ENCODE results near the gene ATXN10. TPM values are rescaled to one million over a fixed set of nuclear protein-coding genes. Genes with fewer than 3 reads are reported as not detected.
"Not testable (repeated sequence)": the region's sequence is repeated elsewhere in the genome, so short reads cannot be mapped to it uniquely, and the experiment has no call there.

ATXN10 gene
- polyA plus RNA-seq (2013, experiment 1 of 2; ENCODE audit: insufficient read length): 152 TPM
- 158 TPM for polyA plus RNA-seq (2013, experiment 2 of 2; ENCODE audit: insufficient read length)

GRCh38 chr22:45671783-45672563 is at the start of gene ATXN10:
Gene ATXN10 (plus strand): TSS chr22:45671834. CDS start chr22:45672064, 230 bp downstream.
- peak; percentile 81 for DNase-seq

GRCh38 chr22:45621836-45622600 is 49.6 kb upstream of the ATXN10 start:
- no peak for DNase-seq

DNA sequence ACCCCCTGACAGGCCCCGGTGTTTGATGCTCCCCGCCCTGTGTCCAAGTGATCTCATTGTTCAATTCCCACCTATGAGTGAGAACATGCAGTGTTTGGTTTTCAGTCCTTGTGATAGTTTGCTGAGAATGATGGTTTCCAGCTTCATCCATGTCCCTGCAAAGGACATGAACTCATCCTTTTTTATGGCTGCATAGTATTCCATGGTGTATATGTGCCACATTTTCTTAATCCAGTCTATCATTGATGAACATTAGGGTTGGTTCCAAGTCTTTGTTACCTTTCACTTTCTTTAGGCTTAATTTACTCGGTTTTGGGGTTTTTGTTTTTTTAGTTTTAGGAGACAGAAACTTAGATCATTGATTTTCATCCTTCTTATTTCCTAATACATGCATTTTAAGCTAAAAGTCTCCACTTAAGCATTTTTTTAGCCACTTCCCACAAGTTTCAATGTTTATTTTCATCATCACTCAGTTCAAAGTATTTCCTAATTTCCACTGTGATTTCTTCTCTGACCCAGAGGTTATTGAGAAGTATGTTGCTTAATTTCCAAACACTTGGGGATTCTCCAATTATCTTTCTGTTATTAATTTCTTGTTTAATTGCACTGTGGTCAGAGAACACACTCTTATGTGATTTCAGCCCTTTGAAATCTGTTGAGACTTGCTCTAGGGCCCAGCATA is 48.0 kb upstream of the ATXN10 start:
- not testable (repeated sequence) for DNase-seq

GRCh38 chr22:45626198-45626651 is 45.4 kb upstream of the ATXN10 start:
- DNase-seq: no peak

DNA sequence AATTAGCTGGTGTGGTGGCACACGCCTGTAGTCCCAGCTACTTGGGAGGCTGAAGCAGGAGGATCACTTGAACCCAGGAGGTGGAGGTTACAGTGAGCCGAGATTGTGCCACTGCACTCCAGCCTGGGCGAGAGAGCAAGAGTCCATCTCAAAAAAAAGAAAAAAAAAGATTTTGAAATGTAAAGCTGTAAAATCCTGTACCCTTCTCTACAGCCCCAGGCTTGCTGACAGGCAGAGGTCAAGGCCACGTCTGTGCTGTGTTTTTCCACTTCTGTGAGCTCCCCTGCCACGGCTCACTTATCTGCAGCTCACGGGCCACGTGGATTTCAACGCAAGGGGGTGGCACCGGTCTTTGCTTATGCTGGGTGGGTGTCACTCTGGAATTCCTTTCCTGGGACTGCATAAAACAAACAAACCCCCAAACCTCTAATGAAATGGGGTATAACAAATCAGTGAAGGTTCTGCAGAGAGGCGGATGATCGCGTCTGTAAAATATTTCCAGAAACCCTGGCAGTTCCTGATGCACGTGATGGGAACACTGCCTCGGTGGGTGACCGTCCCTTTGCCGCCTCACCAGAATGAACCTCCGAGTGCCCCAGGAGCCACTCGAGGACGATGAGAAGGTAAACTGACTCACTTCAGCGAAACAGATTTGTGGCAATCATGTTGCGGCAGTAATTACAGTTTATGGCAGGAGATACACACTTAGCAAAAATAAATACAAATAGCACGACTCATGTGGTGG is 44.0 kb upstream of the ATXN10 start:
- peak; percentile 2 for DNase-seq

DNA sequence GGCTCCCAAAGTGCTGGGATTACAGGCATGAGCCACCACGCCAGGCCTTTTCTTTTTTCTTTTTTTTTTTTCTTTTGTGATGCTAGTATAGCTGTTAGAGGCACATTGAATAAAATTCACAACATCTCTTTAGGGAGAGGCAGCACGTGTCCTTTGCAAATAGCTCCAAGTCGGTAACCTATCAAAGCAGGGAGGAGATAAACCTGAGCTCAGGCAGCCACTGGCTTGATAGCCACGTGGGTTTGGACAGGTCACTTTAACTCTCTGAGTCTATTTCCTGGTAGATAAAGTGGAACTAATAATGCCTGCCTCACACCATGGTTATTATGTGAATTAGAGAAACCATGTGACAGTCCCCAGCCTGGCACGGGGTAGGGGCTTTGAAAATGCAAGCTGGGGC is 43.1 kb upstream of the ATXN10 start:
- DNase-seq: no peak

GRCh38 chr22:45629469-45630089 is 42.1 kb upstream of the ATXN10 start:
- no peak for DNase-seq

GRCh38 chr22:45630436-45630835 is 41.2 kb upstream of the ATXN10 start:
- DNase-seq: no peak

DNA sequence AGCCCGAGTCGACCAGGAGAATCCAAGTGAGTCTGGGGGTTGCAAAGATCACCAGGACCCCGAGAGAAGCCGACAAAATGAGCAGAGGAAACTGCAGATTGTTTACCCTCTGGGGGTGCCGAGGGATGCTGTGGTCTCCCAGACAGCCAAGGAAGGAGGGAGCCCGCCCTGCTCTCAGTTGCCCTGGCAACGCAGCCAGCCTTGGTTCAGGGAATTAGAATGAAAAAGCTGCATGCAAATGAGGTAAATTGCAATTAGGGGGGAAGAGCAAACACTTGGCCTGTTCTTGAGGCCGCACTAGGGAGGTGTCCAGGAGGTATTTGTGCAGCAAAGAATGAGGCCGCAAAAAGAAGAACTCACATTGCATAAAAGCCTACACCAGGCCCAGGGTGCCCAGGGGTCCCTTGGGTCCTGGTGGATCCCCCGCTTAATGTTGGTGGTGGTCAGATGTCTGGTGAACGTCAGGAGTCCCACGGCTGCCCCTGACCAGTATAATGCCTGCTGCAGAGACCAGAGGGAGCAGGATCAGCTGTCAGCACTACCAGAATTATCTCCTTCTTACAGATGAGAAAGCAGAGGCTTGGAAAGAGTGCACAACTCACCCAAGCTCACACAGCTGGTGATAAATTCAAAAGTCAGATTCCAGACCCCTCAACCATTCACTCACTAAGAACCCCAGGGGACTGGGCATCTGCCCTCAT is 40.3 kb upstream of the ATXN10 start:
- no peak for DNase-seq

- no peak for DNase-seq
Measured at GRCh38 chr22:45631841-45632238, 39.8 kb upstream of the ATXN10 start.

GRCh38 chr22:45632791-45633515 is 38.7 kb upstream of the ATXN10 start:
- peak; percentile 13 for DNase-seq

DNA sequence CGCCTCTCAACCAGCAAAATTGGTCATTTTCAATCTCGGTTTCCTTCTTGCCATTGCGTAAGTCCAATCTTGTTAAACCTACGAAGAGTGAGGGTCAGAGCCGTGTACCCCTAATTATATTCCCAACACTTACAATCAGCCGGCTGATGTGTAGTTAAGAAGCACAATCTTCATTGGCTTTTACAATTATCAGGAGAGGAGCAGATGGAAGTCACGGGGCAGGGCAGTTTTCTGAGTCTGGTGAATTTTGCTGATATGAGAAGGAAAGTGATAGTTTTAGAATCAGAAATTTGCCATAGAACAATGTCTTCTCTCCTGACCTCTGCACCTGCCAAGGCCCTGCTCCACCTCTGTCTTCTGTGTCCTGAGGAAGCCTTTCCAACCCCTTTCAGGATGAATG is 35.0 kb upstream of the ATXN10 start:
- no peak for DNase-seq

DNA sequence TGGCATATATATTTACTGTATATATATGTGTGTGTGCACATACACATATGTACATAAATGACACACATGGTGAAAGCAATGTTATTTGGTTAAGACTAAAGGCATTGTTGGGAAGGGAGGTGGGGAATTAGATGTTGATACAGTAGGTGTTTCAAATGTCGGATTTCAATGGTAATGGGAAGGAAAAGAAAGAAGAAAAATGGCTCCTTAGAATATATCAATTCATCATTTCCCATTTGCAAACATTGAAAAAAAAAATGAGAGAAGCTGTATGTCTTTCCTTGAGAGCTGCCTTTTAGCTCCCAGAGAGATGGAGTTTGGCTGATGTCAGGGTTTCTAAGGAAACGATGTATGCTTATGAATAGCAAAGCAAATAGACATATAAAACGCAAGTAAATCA is 33.4 kb upstream of the ATXN10 start:
- DNase-seq: no peak

DNA sequence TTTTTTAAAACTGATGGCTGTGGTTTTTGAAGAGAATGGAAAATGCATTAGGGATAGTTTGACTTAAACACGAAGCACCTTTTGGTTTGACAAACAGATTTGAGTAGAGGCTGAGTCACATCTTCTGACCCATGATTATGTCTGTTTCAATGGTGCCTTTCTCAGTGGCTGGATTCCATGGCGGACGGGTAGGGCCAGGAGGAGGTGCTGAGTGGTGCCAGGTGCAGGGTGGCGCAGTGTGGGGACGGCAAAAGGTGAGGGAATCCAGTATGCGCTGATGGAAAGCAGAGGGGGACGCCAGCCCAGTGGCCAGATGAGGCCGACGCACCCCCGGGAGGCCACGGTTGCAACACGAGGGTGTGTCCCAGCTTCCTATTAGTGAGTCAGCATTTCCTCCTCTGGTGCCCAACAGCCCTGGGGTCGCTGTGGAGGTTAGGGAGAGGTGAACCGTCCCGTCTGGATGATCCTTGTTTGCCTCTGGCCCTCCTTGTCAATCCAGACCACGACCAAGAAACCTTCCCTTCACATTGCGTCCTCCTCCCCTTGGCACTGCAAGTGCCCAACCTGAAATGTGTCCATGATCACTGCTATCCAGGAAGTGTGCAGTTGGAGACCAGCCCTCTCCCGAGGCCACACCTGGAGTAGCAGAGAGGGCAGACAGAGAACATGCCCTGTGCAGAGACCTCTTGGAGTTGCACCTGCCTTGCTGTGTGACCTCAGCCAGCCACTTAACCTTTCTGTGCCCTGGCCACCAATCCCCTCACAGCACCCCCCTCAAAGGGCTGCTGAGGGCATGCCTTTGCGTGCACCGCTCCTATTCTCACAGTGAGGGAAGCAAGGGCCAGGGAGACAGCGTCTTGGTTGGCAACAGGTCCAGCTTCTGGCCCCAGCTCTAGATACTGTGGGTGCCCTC is 32.5 kb upstream of the ATXN10 start:
- DNase-seq: peak; percentile 33

DNA sequence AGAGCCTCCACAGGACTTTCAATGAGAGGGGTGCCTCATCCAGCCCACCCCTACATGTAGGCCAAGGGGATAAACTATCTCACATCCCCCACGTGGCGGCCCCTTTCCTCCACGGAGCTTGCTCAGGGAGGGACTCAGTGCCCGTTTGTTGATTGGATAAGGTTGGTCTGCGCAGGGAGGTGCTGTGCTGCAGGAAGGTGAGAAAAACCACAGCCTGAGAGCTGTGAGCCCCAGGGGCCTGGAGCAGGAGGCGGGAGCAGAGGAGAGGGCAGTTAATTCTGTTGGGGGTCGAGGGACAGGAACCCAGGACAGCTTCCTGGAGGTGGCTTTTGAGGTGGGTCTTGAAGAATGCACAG is 31.9 kb upstream of the ATXN10 start:
- DNase-seq: no peak

- no peak for DNase-seq
Measured at GRCh38 chr22:45640291-45640940, 31.2 kb upstream of the ATXN10 start.

GRCh38 chr22:45640941-45641621 is 30.6 kb upstream of the ATXN10 start:
- no peak for DNase-seq

GRCh38 chr22:45642986-45643385 is 28.6 kb upstream of the ATXN10 start:
- no peak for DNase-seq

All from fibroblast of skin of scalp (primary cell).